ENCODE data around the gene PIP4P1.

DNA sequence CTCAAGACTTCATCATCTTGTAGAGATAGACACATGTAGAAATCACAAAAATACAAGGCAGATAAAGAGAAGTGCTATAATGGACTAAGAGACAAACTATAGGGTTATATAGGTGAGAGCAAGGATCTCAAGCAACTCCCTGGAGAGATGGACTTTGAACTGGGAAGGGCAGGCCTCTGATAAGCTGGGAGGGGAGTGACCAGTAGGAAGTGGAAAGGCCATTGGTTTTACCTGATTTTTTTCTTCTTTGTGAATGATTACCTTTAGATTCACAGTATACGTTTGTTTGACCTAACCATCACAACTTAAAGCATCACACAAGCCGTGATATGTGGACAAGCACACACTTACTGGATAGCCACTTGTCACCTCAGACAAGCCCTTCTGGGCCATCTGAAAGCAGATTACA lies 42.7 kb downstream of the PIP4P1 start:
- TF ChIP-seq EZH2 (IDR thresholded peaks at IDR 0.05; ENCODE audit: low read length, unreplicated experiment), result no peak
- TF ChIP-seq, protein P1, sequence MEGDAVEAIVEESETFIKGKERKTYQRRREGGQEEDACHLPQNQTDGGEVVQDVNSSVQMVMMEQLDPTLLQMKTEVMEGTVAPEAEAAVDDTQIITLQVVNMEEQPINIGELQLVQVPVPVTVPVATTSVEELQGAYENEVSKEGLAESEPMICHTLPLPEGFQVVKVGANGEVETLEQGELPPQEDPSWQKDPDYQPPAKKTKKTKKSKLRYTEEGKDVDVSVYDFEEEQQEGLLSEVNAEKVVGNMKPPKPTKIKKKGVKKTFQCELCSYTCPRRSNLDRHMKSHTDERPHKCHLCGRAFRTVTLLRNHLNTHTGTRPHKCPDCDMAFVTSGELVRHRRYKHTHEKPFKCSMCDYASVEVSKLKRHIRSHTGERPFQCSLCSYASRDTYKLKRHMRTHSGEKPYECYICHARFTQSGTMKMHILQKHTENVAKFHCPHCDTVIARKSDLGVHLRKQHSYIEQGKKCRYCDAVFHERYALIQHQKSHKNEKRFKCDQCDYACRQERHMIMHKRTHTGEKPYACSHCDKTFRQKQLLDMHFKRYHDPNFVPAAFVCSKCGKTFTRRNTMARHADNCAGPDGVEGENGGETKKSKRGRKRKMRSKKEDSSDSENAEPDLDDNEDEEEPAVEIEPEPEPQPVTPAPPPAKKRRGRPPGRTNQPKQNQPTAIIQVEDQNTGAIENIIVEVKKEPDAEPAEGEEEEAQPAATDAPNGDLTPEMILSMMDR (conservative IDR thresholded peaks at IDR 0.05; ENCODE audit: low read depth, low read length), result no peak
- no peak for TF ChIP-seq EZH2phosphoT487 (IDR thresholded peaks at IDR 0.05; ENCODE audit: borderline replicate concordance, low read length)
